ENCODE results near the gene PROS1. TPM values are rescaled to one million over a fixed set of nuclear protein-coding genes. Genes with fewer than 3 reads are reported as not detected.

The PROS1 gene
- total RNA-seq, 2 donors from 2014 or later: 11.2 to 26.0 TPM

DNA sequence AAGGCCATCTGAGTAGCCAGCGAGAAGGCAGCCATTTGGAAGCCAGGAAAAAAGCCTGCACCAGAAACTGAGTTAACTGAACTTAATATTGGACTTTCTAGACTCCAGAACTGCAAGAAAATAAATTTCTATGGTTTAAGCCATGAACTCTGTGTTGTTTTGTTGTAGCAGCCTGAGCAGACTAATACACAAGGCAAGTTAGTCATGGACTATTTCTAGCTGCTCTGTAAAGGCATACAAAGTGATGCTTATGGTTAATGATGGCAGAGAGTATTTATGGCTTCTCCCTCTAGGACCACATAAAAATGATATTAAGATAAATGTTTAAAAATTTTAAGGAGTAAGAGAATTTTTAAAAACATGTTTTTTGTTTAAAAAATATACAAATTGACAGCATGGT, 37.1 kb downstream of the PROS1 start:
- no peak overlapping the region for H3K4me3 ChIP-seq
- intact Hi-C loops (cut with DNase I): no loop called here
- TF ChIP-seq, protein P1, sequence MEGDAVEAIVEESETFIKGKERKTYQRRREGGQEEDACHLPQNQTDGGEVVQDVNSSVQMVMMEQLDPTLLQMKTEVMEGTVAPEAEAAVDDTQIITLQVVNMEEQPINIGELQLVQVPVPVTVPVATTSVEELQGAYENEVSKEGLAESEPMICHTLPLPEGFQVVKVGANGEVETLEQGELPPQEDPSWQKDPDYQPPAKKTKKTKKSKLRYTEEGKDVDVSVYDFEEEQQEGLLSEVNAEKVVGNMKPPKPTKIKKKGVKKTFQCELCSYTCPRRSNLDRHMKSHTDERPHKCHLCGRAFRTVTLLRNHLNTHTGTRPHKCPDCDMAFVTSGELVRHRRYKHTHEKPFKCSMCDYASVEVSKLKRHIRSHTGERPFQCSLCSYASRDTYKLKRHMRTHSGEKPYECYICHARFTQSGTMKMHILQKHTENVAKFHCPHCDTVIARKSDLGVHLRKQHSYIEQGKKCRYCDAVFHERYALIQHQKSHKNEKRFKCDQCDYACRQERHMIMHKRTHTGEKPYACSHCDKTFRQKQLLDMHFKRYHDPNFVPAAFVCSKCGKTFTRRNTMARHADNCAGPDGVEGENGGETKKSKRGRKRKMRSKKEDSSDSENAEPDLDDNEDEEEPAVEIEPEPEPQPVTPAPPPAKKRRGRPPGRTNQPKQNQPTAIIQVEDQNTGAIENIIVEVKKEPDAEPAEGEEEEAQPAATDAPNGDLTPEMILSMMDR (IDR thresholded peaks at IDR 0.05): no peak
- no peak overlapping the region for H3K27ac ChIP-seq
- no peaks in the 10 kb centered on the region for H3K36me3 ChIP-seq
- DNase-seq: no peak
- no peaks in the 10 kb centered on the region for H3K27me3 ChIP-seq
- H3K4me1 ChIP-seq: no peaks in the 10 kb centered on the region
- no peak overlapping the region for H3K9ac ChIP-seq (ENCODE audit: low read depth in 2 of 2, low read length in 2 of 2)
- H3K9me3 ChIP-seq: no peaks in the 10 kb centered on the region

DNA sequence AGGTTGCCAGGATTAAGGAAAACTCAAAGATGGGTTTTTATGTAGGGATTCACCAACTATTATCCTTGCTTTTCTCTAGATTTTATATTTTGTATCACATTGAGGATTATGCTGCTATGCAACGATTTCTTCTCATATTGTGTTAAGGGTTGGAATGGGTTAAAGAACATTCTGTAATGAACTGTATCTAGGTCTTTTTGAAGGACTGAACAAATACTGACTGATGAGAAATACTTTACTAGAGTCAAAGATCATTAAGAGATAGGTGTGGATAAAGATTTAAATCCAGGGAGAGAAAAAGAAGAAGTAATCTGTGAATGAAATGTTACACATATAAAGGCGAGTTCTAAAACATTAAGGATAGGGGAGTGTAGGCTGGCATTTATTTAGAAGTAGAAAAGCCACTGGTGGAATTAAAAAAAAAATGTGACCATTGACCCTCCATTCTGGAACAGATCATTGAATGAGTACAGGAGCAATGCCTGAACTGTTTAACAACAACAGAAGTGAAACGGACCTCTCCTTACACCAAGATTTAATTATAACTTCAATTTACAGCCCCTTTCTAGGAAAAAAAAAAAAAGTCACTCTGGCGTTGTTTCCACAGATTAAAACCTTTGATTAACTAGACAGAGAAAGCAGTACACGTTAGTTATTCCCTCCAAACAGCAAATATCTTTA, 39.2 kb downstream of the PROS1 start:
- intact Hi-C loops (cut with DNase I): no loop called here
- H3K27ac ChIP-seq: no peak overlapping the region
- TF ChIP-seq, protein P1 (IDR thresholded peaks at IDR 0.05): no peak
- no peak for DNase-seq
- H3K9ac ChIP-seq (ENCODE audit: low read depth in 2 of 2, low read length in 2 of 2): no peak overlapping the region
- no peaks in the 10 kb centered on the region for H3K27me3 ChIP-seq
- no peaks in the 10 kb centered on the region for H3K9me3 ChIP-seq
- H3K4me3 ChIP-seq: no peak overlapping the region
- H3K4me1 ChIP-seq: no peaks in the 10 kb centered on the region
- no peaks in the 10 kb centered on the region for H3K36me3 ChIP-seq

DNA sequence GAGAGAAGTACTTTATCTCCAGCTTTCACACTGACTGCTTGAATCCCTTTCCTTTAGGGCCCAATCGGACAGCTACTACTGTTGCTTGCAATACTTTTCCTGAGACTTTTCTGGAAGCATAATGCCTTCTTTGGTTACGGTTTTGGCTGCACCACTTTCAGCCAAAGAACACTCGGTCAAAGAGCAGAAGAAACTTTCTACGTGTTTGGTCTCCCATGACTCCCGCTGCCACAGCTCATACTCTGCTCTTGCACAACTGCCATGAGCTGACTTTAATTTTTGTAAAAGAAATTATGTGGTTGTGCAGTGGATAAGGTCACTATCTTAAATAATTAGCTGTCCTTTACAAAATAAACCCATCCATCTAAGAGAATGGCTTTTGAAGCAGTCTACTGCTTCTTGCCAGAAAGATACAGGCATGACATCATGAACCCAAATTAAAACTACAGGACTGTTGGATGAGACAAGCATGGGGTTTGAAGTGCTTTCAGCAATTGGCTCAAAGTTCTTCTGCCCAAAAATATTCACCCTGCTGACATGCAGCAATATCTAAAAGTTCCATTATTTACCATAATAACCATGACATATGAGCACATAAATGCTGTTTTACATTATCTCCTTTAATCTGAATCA, 42.0 kb downstream of the PROS1 start:
- Histone ChIP-seq H3K9ac (ENCODE audit: low read depth in 2 of 2, low read length in 2 of 2) (no peak overlapping the region), H3K27ac (no peak overlapping the region), H3K27me3 (no peaks in the 10 kb centered on the region), H3K36me3 (no peaks in the 10 kb centered on the region), H3K4me1 (no peaks in the 10 kb centered on the region), H3K9me3 (no peaks in the 10 kb centered on the region), H3K4me3 (no peak overlapping the region)
- TF ChIP-seq, protein P1 (IDR thresholded peaks at IDR 0.05): no peak
- DNase-seq: no peak
- intact Hi-C loops (cut with DNase I): no loop called here

DNA sequence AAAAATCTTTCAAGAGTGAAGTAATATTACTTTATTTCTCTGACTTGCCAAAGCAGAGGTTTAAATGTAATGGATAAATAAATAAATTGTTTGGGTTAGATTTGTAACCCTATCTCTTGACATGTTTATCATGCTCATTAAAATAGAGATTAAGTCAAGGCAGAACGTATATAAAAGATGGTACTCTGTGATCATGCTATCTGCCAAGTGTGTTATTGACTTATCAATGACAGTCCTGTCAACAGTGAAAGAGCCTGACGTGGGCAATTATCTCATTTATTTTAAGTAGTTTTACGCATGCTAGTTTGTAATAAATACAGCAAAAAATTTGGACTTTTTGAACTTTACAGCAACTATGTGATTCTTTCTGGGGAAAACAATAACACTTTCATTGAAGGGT, 43.7 kb downstream of the PROS1 start:
- intact Hi-C loops (cut with DNase I): no loop called here
- Histone ChIP-seq H3K36me3 (no peaks in the 10 kb centered on the region), H3K27ac (no peak overlapping the region), H3K9me3 (no peaks in the 10 kb centered on the region), H3K9ac (ENCODE audit: low read depth in 2 of 2, low read length in 2 of 2) (no peak overlapping the region), H3K4me3 (no peak overlapping the region), H3K4me1 (no peaks in the 10 kb centered on the region), H3K27me3 (no peaks in the 10 kb centered on the region)
- TF ChIP-seq, protein P1 (IDR thresholded peaks at IDR 0.05): no peak
- no peak for DNase-seq

DNA sequence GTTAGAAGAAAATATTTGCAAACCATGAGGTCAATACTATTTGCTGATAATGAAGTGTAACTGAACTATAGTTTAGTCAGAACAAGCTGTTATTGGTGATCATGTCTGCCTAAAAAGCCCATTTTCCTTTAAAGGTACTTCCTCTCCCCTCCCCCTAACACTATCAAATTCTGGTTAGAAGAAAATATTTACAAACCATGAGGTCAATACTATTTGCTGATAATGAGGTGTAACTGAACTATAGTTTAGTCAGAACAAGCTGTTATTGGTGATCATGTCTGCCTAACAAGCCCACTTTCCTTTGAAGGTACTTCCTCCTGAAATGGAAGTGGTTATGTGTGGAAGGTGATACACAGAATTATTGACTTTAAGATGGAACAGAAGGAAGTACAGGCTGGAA, 46.9 kb downstream of the PROS1 start:
- intact Hi-C loops (cut with DNase I): no loop called here
- Histone ChIP-seq H3K27ac (no peak overlapping the region), H3K9ac (ENCODE audit: low read depth in 2 of 2, low read length in 2 of 2) (no peak overlapping the region), H3K4me3 (no peak overlapping the region), H3K9me3 (no peaks in the 10 kb centered on the region), H3K36me3 (no peaks in the 10 kb centered on the region), H3K27me3 (no peaks in the 10 kb centered on the region), H3K4me1 (no peaks in the 10 kb centered on the region)
- no peak for DNase-seq
- TF ChIP-seq, protein P1 (IDR thresholded peaks at IDR 0.05): no peak

Data from colonic mucosa (tissue), 4 donors.